Raji (cell line): Measurements from ENCODE around the gene CCSER2.

Experiments
- POLR2A ChIP-seq: IDR thresholded peaks from 2 replicates; pipeline ENCODE4 v1.6.1; 2011; ENCODE audit warnings: low read depth, low read length, control low read depth; ENCODE audit not compliant: insufficient read depth

The CCSER2 gene

GRCh38 chr10:84565881-84566582 lies 237.6 kb downstream of the CCSER2 start:
- TF ChIP-seq POLR2A: no peak

- TF ChIP-seq POLR2A: no peak
Observed at GRCh38 chr10:84567133-84567532, 238.7 kb downstream of the CCSER2 start.
